GM18520 (cell line): ENCODE measurements around the gene CBLB.

Experiments
- ATAC-seq: cut with Tn5 transposase; IDR thresholded peaks from one replicate; pipeline ENCODE4 v1.9.1; 2021; ENCODE audit not compliant: unreplicated experiment

The CBLB gene

DNA sequence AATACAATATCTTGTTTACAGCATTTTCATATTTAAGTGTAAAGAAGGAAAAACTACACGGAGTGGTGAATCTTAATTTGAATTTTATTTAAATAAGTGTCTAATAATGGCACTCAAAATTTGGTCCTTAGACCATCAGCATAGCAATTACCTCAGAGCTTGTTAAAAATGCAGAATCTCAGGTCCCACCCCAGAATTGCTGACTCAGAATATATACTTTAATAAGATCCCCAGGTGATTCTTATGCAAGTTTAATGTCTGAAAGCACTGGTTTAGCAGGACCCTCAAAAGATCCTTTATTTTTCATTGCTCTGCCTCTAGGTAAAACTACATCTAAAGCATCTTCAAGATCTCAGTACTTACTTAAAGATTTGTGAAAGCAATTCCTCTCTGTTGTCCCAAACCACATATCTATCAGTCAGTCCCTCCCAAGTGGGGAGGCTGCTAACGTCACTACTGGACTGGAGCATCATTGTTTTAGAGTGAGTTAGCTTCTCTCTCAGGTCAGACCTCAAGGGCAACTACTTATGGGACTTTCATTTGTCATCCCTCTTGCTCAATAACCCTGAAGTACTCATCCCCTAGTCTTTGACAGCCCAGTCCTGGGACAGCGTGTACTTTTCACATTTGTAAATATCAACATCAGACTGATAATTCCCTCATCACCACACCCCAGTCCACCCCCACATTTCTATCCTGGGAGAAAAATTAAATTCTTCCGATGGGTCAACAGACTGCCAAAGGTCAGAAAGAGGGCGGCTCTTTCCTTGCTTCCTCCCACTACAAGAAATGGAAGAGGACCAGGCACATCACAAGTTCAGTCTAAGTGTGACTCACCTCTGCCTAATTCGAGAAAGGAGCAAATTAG lies 76.7 kb downstream of the CBLB start:
- no peak for ATAC-seq

DNA sequence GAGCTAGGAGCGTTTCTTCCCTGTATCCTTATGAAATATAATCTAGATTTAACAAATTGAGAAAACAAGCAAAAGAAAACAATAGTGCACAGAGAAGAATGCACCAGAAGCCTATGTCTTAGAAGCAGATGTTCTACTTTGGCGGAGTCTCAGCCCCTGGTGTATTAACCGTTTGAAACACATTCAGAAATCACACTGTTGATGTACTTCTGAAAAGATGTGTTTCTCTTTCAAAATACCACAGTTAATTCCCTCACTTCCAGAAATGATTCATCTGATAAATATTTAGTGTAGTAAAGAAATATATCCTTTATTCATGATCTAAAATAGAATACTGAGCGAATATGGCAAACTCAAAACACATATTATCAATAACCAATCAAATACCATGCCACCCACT lies 77.7 kb downstream of the CBLB start:
- no peak for ATAC-seq

DNA sequence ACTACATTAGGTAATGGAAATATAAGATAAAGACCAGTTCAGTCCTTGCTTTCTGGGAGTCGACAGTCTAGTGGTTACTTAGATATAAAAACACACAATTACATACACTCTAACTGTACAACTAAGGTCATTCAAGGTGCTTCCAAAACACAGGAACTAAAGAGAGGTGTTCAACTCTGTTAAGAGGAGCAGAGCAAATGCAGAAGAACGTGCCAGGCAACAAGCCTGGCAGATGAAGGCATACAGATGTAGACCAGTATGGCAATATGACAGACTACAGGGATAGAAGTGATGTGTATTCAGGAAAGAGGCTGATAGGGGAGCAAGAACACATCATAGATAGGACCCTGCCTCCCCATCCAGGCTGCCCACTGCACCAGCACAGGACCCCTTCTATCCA lies 78.3 kb downstream of the CBLB start:
- no peak for ATAC-seq

DNA sequence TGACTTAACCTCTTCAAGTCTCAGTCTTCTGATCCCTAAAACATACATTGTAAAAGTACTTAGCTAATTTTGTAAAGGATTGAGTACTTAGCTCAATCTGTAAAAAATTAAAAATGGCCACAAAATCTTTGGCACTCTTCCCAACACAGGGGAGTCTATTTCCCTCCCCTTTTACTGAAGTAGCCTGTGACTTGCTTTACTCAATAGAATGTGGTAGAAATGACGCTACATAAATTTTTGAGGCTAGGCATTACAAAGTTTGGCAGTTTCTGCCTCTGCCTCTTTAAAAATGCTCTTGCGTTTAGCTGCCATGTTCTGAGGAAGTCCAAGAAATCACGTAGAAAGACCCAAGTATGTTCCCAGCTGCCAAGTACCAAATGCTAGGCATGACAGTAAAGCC lies 80.2 kb downstream of the CBLB start:
- ATAC-seq, result no peak

- ATAC-seq, result no peak
Observed at GRCh38 chr3:105787453-105787852, 81.4 kb downstream of the CBLB start.

DNA sequence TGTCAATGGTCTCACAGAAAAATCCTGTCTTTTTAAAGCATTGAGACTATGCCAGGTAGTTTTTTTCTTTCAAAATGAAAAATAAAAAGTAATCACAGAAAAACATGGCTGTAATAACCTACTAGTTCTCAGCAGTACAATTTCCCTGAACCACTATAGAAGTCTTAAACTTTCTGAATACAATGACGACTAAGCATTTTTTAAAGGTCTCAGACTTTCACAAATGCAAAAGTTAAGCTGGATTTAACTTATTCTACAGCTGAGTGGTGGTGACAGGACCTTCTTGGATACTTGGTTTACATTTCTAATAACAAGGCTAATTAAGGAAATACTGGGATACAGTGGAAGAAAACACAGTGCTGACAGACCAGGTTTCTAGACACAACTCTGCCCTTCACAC lies 81.8 kb downstream of the CBLB start:
- ATAC-seq, result no peak

DNA sequence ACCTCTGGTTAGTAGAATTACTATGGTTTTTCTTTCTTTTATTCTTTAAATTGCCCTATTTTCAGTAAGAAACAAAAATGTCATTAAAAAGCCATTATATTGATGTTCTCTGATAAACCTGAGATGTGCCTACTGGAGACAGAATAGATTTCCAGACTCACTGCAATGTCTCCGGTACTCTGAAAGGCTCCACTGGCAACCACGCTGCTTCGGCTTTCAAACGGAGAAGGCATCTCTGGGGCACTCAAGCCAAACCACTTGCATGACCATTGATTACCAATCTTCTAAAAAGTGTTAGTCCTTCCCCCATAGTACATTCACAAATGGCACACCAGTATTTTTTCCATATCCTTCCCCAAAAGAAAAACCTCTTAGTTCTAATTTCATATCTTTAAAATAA lies 82.6 kb downstream of the CBLB start:
- no peak for ATAC-seq

- no peak for ATAC-seq
Observed at GRCh38 chr3:105785803-105786202, 83.0 kb downstream of the CBLB start.

DNA sequence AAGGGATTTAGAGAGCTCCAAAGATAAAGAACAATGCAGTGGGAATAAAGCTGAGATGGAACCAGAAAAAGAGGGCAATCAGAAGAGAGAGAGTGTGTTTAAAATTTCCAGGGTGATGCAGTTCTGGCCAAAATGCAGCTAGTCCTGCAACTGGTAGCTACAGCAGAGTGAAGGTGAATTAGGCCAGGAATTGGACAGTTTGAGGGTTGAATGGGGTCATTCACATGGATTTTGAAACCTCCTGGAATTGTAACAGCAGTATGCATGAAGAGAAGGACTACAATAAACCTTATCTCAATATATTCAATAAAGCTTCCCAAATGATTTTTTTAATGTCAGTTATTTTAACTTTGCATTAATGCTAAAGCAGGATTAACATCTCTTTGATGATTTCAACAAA lies 85.2 kb downstream of the CBLB start:
- no peak for ATAC-seq

DNA sequence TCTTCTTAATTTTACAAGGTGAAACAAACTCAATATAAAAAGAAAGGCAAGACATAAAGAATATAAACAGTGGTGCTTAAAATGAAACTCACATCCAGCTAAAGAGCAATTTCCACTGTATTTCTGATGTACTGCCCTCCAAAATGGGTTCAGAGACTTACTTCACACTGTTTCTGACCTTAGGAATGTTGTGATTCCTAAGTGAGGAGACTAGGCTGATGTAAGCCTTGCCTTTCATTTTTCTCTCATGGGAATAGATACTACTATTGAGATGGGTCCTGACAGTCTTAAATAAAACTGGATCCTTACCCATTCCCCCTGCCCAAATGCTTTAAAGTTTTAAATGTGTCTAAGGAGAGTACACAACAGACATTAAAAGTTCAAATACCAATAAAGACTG lies 86.9 kb downstream of the CBLB start:
- ATAC-seq, result no peak

DNA sequence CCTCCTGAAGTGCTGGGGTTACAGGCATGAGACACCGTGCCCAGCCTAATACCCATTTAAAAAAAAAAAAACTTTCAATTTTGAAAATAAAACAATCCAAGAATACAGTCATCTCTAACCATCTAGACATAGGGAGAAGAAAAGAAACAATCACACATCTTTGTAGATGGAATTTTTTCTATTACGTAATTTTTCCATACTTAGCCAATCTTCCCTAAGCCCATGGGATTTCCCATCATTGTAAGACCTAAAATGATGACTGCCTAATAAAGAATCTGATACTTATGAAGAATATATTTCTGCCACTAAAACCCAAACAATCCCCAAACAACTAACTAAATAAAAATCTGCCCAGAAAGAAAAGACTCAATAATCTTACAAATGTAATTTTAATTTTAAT lies 88.7 kb downstream of the CBLB start:
- no peak for ATAC-seq

- ATAC-seq, result no peak
Observed at GRCh38 chr3:105775368-105775767, 93.4 kb downstream of the CBLB start.

- no peak for ATAC-seq
Observed at GRCh38 chr3:105774444-105775180, 94.2 kb downstream of the CBLB start.

DNA sequence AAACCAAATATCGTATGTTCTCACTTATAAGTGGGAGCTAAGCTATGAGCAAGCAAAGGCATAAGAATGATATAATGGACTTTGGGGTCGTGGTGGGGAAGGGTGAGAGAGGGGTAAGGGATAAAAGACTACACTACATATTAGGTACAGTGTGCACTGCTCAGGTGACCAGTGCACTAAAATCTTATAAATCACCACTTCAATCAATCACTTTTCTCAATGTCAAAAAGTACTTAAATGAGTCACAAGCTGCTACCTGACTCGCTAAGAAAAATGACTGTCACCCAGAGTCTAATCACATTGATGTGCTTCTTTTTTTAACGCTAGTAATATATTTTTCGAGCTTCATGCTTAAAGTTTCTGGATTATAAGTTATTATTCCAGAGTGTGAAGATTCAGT lies 95.5 kb downstream of the CBLB start:
- no peak for ATAC-seq

DNA sequence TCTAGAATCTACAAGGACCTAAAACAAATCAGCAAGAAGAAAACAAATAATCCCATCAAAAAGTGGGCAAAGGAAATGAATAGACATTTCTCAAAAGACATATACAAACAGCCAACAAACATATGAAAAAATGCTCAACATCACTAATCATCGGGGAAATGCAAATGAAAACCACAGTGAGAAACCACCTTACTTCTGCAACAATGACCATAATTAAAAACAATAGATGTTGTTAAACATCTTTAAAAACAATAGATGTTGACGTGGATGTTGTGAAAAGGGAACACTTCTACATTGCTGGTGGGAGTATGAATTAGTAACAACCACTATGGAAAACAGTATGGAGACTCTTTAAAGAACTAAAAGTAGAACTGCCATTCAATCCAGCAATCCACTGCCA lies 96.2 kb downstream of the CBLB start:
- ATAC-seq, result no peak

DNA sequence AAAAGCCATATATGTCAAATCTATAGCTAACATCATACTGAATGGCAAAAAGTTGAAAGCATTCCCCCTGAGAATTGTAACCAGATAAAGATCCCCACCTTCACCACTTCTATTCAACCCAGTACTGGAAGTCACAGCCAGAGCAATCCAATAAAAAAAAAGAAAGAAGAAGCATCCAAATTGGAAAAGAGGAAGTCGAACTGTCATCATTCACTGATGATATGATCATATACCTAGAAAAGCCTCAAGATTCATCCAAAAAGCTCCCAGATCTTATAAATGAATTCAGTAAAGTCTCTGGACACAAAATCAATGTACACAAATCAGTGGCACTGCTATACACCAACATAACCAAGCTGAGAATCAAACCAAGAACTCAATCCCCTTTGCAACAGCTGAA lies 97.4 kb downstream of the CBLB start:
- no peak for ATAC-seq

DNA sequence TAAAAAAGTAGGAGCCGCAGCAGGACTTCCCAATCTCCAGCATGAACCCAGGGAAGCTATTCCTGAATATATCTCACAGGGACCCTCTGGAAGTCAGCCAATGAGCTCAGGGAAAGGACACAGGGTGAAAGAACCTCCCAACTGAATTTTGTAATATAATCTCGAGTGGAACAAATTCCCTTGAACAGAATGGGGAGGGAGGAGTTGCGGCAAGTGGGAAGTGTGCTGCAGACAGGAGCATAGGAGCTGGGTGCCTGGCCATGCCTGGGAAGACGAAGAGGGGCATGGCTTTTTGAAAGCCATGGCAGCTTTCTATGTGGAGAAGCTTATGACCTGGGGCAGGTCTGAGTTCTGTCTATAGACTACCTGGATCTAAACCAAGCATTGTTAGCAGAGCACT lies 98.4 kb downstream of the CBLB start:
- ATAC-seq, result no peak

GRCh38 chr3:105767776-105768175 lies 101.0 kb downstream of the CBLB start:
- no peak for ATAC-seq

DNA sequence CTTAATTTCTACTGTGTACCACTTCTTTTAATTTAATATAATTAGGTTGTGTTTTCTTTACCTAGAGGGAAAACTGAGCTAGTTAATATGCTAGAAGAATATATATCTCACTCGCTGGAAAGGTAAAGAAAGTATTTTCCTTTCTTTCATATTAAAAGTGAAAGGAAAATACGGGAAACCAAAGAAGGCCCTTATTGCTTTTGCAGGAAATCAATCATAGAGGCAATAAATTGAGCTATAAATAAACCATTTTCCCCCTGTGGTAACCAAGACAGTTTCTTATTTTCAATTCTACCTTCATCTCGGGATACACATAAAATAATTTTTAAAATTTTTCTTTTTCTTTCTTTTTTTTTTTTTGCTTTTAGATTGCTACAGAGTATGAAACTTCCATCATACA lies 101.6 kb downstream of the CBLB start:
- no peak for ATAC-seq

DNA sequence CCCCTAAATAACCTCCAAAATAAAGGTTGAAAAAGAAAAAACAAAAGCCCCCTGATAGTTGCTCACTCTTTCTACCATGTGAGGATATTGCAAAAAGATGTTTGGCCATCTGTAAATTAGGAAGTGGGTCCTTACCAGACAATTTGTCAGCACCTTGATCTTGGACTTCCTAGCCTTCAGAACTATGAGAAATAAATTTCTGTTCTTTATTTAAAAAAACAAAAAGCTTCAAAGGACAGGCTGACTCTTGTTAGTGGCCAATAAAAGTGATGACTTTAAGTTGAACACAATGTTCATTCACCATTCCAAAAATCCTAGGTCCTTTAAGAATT lies 103.5 kb downstream of the CBLB start:
- no peak for ATAC-seq

- no peak for ATAC-seq
Observed at GRCh38 chr3:105764378-105765307, 104.2 kb downstream of the CBLB start.

DNA sequence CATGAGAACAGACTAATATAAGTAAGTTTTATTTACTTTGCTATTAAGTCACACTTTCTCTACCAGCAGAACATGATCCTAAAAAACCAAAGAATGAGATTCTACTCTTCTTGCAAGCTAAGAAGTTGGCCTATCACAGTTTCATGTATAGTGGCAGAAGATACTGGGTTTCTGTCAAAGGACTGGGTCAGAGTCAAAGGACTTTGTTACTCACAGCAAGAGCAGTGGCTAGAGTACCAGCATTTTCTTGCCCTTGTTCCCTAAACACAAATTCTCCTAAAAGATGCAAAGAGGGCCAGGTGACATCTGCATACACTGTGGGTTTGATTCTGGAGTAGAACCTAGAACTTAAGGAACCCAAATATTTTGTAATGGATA lies 105.2 kb downstream of the CBLB start:
- no peak for ATAC-seq
